ENCODE data around the gene SNX20.

The SNX20 gene

GRCh38 chr16:50635505-50636392 lies 45.4 kb downstream of the SNX20 start:
- Histone ChIP-seq H3K36me3 (replicated peaks) (no peaks in the 10 kb centered on the region), H3K27me3 (replicated peaks) (no peaks in the 10 kb centered on the region), H3K4me3 (ENCODE audit: low read depth, low read length) (no peak overlapping the region), H3K27ac (no peak overlapping the region)
- no peak for DNase-seq
- TF ChIP-seq CTCF (IDR thresholded peaks at IDR 0.05; ENCODE audit: low read depth, low read length, missing control alignments): no peak
- in situ Hi-C loops (cut with HindIII; ENCODE audit: low pct_ligation_motif_present, low sequenced_read_pairs): no loop called here

- no peak for DNase-seq
- Histone ChIP-seq H3K36me3 (replicated peaks) (no peaks in the 10 kb centered on the region), H3K27ac (no peak overlapping the region), H3K4me3 (ENCODE audit: low read depth, low read length) (no peak overlapping the region), H3K27me3 (replicated peaks) (no peaks in the 10 kb centered on the region)
- TF ChIP-seq CTCF (IDR thresholded peaks at IDR 0.05; ENCODE audit: low read depth, low read length, missing control alignments): no peak
- in situ Hi-C loops (cut with HindIII; ENCODE audit: low pct_ligation_motif_present, low sequenced_read_pairs): no loop called here
These were observed 46.2 kb downstream of the SNX20 start for GRCh38 chr16:50634947-50635346.

GRCh38 chr16:50634090-50634489 lies 47.0 kb downstream of the SNX20 start:
- in situ Hi-C loops (cut with HindIII; ENCODE audit: low pct_ligation_motif_present, low sequenced_read_pairs): no loop called here
- no peak for DNase-seq
- H3K27ac ChIP-seq: no peak overlapping the region
- H3K36me3 ChIP-seq (replicated peaks): no peaks in the 10 kb centered on the region
- H3K4me3 ChIP-seq (ENCODE audit: low read depth, low read length): no peak overlapping the region
- no peak for TF ChIP-seq CTCF (IDR thresholded peaks at IDR 0.05; ENCODE audit: low read depth, low read length, missing control alignments)
- H3K27me3 ChIP-seq (replicated peaks): no peaks in the 10 kb centered on the region

GRCh38 chr16:50632927-50633800 lies 47.9 kb downstream of the SNX20 start:
- TF ChIP-seq CTCF (IDR thresholded peaks at IDR 0.05; ENCODE audit: low read depth, low read length, missing control alignments): no peak
- H3K4me3 ChIP-seq (ENCODE audit: low read depth, low read length): no peak overlapping the region
- DNase-seq: no peak
- in situ Hi-C loops (cut with HindIII; ENCODE audit: low pct_ligation_motif_present, low sequenced_read_pairs): no loop called here
- no peak overlapping the region for H3K27ac ChIP-seq
- no peaks in the 10 kb centered on the region for H3K36me3 ChIP-seq (replicated peaks)
- no peaks in the 10 kb centered on the region for H3K27me3 ChIP-seq (replicated peaks)

- no peak overlapping the region for H3K4me3 ChIP-seq (ENCODE audit: low read depth, low read length)
- H3K36me3 ChIP-seq (replicated peaks): no peaks in the 10 kb centered on the region
- no peak for DNase-seq
- no peaks in the 10 kb centered on the region for H3K27me3 ChIP-seq (replicated peaks)
- no peak for TF ChIP-seq CTCF (IDR thresholded peaks at IDR 0.05; ENCODE audit: low read depth, low read length, missing control alignments)
- in situ Hi-C loops (cut with HindIII; ENCODE audit: low pct_ligation_motif_present, low sequenced_read_pairs): no loop called here
- no peak overlapping the region for H3K27ac ChIP-seq
These were observed 49.0 kb downstream of the SNX20 start for GRCh38 chr16:50631985-50632576.

All from brain microvascular endothelial cell (primary cell).